ENCODE measurements around the gene ASB2. TPM values are rescaled to one million over a fixed set of nuclear protein-coding genes. Genes with fewer than 3 reads are reported as not detected.

The ASB2 gene
- total RNA-seq, 1 donor from 2014 or later: 0.46 TPM

DNA sequence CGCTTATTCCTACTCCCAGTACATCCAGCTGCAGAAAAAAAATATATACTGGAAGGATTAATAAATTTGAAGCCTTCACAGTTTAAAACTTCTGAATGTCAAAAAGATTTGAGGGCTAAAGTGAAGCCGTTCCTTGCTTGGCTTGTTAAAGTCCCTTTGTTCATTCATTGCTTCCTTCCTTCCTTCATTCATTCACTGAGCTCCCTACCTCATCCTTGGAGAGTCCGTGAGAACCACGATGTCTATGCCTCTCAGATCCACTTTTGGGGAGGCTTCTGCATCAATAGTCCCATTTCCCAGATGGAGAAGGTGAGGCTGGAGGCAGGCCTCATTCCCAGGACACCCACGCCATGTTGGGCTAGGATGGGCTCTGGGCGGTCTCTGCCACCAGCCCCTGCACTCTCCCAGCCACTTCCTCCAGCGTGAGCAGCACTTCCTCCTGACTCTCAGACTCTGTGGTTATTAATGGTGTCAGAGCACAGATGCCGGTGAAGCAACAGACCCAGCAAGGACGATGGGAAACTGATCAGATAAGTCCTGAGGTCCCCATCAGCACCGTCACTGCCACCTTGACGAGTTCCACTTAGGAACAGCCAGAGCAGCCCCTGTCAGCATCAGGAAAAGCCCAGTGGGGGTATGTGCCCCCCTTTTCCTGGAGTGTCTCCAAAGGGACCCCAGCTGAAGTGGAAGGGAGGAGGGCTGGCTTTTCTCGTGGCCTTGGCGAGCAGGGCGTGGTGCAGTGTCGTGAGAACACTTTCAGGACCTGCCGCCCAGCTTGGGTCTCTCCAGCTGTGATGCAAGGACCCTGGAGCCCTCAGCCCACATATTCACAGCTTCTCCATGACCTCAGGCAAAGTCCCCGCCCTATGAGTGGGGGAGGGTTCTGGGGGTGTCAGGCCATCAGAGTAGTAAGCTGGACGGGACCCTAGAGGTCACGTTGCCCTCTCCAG, 21.2 kb downstream of the ASB2 start:
- TF ChIP-seq, protein P1, sequence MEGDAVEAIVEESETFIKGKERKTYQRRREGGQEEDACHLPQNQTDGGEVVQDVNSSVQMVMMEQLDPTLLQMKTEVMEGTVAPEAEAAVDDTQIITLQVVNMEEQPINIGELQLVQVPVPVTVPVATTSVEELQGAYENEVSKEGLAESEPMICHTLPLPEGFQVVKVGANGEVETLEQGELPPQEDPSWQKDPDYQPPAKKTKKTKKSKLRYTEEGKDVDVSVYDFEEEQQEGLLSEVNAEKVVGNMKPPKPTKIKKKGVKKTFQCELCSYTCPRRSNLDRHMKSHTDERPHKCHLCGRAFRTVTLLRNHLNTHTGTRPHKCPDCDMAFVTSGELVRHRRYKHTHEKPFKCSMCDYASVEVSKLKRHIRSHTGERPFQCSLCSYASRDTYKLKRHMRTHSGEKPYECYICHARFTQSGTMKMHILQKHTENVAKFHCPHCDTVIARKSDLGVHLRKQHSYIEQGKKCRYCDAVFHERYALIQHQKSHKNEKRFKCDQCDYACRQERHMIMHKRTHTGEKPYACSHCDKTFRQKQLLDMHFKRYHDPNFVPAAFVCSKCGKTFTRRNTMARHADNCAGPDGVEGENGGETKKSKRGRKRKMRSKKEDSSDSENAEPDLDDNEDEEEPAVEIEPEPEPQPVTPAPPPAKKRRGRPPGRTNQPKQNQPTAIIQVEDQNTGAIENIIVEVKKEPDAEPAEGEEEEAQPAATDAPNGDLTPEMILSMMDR (conservative IDR thresholded peaks at IDR 0.05; ENCODE audit: low read depth, low read length): no peak
- DNase-seq (ENCODE audit: low read depth): no peak
- H3K4me3 ChIP-seq (ENCODE audit: low read depth, low read length): no peak overlapping the region

DNA sequence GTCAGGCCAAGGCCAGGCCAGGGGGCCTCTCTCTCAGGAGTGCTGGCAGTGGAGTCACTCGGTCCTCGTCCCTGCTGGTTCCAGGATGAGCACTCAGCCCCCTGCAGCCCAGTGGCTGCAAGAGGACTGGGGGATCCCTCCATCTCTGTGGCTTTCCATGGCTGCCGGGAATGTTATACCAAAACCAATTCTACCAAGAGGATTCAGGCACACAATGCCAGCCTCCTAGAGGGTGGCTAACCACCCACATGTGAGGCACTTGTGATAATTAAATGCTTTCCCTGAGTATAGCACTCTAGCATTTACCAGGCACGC, 21.9 kb downstream of the ASB2 start:
- no peak overlapping the region for H3K4me3 ChIP-seq (ENCODE audit: low read depth, low read length)
- DNase-seq (ENCODE audit: low read depth): no peak
- TF ChIP-seq, protein P1 (conservative IDR thresholded peaks at IDR 0.05; ENCODE audit: low read depth, low read length): no peak

DNA sequence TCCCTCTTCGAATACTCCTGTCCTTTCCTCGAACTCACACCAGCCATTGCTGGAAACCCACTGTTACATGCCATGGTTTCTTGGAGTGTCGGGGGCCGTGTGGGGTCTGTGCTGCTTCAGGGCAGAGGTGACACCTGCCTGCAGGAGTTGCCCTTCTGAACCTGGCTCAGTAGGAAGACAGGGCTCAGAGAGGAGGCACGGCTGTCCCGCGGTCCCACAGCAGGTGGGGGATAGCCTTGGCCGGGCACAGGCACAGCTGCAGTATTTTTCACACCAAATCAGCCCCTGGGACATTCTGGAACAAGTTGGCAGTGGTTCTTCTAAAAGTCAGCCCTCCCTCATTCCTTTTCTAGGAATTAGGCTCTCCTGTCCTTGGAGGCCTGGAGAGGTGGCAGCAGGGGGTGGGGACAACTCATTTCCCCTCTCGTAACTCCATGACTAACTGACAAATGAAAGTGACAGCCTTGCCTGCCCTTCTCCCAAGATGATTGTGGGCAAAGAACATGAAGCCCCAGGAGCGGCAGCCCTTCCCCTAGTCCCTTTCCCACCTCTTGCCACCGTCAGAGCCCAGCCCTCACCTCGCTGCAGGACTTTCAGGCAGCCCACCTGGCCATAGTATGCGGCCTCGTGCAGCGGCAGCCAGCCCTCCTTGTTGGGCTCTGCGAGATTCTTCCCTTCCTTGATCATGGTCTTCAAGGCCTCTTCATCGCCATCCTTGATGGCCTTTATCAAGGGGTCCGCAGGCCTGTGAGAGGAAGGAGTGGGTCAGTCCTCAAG, 22.4 kb downstream of the ASB2 start:
- H3K4me3 ChIP-seq (ENCODE audit: low read depth, low read length): no peak overlapping the region
- TF ChIP-seq, protein P1 (conservative IDR thresholded peaks at IDR 0.05; ENCODE audit: low read depth, low read length): no peak
- no peak for DNase-seq (ENCODE audit: low read depth)

DNA sequence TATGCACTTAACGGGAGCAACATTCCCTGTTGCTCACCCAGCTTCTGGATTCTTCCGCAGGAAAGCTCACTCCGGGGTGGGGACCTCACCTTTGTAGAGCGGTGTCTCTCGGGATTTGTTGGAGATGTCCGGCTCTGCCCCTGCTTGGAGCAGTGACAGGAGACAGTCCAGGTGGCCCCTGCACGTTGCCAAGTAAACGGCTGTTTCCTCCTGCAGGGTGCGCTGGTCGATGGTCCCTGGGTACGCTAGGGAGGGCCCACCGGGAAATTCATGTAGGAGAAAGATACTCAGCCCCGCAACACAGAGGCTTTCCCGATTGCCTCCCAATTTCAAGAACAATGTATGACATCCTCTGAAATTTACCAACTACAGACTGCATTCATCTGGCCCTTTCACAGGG, 23.1 kb downstream of the ASB2 start:
- DNase-seq (ENCODE audit: low read depth): no peak
- TF ChIP-seq, protein P1 (conservative IDR thresholded peaks at IDR 0.05; ENCODE audit: low read depth, low read length): no peak
- H3K4me3 ChIP-seq (ENCODE audit: low read depth, low read length): no peak overlapping the region

DNA sequence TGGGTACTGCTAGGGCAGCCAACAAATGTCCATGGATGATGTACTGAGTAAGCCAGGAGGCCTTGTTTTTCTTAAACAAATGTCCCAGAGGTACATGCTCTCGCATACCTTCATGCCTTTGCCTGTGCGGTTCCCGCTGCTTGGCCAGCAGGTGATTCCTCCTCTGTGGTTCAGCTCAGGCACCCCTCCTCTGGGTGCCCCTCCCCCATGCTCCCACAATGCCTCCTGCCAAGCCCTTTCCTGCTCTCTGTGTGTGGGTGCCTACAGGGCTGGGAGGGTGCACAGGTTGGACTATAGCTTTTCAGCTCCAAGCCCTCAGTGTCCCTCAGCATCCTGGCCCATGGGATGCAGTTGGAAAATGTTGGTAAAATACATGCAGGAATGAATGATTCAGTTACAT, 23.5 kb downstream of the ASB2 start:
- no peak overlapping the region for H3K4me3 ChIP-seq (ENCODE audit: low read depth, low read length)
- TF ChIP-seq, protein P1 (conservative IDR thresholded peaks at IDR 0.05; ENCODE audit: low read depth, low read length): no peak
- DNase-seq (ENCODE audit: low read depth): no peak

DNA sequence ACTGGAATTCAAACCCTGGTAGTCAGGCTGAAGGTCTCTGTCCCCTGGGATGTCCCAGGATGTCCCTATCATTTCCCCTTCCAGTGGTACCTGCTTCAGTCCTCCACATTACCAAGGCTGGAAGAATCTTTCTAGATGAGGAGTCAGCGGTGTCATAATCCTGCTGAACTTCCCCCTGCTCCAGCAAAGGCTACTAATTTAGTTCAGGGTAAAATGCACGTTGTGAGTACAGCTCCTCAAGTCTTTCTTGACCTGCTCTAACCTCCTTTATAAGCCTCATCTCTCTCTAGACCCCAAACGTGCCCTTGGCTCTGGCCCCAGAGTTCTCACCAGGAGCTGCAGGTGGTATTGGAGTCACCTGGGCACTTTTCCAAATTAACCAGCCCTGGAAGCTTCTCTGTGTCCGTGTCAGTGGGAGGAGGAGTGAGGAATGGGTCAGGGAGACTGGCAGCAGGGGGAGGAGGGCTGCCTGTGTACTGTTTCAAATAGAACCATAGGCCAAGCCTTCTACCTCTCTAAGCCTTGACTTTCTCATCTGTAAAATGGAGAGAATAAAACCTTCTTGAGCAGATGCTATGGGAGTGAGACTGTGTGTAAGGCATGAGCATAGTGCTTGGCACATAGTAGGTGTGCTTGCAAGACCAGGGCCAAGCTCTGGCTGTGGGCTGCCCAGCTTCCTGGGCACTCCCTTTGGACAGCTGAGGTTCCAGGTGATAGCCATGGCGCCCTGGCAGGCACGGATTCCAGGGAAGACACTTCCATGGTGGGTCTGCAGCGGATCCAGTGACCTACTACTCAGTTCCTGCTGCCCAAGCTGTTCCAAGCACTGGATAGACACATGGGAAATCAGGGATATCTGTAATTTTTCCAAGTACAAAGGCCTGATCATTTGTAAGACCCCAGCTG, 24.5 kb downstream of the ASB2 start:
- TF ChIP-seq, protein P1 (conservative IDR thresholded peaks at IDR 0.05; ENCODE audit: low read depth, low read length): no peak
- no peak overlapping the region for H3K4me3 ChIP-seq (ENCODE audit: low read depth, low read length)
- no peak for DNase-seq (ENCODE audit: low read depth)
